GM21717 (cell line): Measurements from ENCODE around the gene KCNQ1.

ENCODE experiments used
- ATAC-seq: cut with Tn5 transposase; IDR thresholded peaks from one replicate; pipeline ENCODE4 v1.9.1; 2021; ENCODE audit warnings: mild to moderate bottlenecking, moderate library complexity; ENCODE audit not compliant: unreplicated experiment

The KCNQ1 gene

DNA sequence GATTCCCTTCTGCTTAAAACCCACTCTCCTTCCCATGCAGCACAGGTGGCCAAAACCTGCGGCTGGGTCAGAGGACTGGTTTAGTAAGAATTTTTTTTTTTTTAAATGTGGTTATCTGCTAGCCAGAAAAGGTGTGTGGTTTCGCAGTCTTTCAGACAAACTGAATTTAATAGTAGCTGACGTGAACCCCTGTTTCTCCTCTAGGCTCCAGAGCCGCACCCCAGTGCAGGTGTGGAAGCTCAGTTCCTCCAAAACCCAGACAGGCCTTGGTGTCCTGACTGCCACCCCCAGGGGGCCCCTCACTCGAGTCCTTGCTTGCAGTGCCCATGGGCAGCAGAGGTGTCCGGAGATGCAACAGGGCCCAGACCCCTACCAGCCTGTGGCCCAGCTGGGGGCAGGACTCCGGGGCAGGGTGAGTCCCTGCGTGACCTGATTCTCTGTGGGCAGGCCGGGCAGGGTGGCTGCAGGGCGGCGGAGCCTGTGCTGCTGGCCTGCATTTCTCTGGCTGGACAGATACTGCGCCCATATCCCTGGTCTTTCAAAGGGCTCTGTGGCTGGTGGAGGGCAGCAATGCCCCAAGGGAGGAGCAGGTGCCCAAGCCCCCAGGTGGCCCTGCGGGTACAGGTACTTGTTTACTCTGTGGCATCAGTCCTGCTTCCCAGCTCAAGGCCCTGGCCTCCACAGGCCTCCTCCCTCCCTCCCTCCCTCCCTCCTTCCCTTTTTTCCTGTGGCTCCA is 15.2 kb downstream of the KCNQ1 start:
- no peak for ATAC-seq

DNA sequence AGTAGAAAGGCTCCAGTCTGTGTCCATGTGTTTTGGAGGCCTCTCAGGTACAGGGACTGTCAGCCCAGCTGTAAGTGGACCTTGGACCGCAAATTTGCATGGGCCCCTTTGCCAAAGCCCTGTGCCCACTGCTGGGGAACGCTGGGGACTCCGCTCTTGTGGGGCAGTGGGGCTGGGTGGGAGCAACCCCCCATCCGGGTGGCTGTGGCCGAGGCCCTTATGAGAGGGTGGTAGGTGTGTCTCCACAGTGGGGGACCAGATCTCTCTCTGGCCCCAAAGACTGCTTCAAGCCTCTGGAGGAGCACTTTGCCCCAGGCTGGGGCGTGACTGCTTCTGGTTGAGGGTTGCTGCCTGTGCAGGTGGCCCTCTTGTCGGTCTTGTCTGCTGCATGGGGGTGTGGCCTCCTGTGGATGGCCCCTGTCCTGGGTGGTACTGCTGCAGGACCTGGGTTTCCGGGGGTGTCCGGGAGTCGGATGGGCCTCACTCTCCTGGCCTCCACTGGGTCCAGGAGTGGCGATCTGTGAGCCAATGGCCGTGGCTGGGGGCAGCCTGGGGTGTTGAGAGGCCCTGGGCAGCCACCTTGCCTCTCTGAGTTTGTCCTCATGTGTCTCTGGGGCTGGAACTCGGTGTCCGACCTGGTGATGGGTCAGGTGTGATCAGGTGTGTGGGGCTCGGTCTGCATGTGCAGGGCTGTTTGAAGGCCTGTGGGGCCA is 15.9 kb downstream of the KCNQ1 start:
- ATAC-seq = no peak

DNA sequence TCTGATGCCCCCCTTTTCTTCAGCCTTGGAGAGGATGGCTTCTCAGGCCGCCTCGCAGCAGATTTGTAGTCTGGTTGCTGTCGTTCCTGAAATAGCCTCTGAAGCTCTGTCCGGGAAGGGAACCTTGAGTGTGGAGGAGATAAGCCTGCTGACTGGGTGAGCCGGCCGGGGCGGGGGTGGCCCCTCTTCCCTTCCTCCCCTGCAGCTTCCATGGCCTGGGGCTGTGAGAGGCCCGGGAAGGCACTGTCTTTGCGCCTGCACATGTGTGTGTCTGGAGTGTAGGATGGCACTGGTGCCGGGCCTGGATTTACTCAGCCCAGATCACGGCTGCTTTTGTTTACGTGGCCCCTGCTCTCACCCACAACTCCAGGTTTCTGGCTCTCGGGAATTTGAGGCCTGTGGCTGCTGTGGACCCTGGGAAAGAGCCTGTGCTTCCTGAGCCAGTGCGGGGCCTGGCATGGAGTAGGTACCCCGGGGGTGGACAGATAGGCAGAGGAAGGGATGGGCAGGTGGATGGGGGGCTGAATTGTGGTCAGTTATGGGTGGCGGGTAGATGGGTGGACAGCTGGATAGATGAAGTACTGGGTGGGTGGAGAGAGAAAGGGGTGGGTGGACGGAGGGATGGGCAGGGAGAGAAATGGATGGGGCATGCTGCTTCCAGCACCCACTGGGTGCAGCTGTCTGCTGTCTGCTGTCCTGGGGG is 16.6 kb downstream of the KCNQ1 start:
- no peak for ATAC-seq

DNA sequence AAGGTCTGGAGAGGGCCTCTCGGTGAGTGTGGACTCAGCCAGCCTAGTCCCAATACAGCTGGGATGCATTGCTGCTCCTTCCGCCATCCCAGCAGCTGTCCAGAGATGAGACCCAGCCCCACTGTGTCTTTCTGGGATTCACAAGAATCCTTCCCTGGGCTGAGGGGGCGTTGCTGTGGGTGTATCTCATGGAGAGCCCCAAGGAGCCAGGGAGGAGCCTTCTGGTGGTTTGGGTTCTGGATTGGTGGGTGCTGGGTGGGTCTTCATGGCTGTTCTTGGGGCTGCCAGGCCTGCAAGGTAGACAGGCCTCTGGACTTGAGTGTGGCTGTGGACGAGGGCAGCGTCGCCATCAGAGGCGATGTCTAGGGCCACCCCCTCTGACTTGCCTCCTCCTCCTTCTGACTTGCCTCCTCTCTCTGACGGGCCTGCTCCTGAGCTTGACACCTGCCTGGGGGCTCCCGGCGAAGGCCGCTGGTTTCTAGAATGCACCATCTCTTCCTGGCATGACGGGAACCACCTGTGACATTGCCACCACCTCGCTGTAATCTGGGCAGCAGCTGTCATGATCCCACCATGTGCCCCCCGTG is 17.2 kb downstream of the KCNQ1 start:
- no peak for ATAC-seq

DNA sequence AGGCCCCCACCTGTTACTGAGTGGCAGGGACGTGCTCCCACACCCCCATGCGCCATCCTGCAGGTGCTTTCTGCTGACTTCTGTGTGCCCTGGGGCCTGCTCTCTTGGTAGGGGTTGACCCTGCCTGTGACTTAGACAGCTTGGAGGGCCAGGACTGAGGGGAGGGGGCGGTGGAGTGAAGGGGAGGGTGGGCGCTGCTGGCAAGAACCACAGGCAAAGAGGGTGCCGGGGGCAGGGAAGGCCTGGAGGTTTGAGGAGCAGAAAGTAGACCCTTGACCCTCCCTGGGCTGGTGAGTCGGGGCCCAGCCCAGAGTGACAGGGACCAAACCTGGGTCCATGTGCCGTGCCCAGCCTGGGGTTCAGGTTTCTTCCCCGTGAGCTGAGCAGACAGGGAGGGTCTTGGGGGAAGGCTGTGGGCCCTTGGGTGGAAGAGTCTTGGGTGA is 17.8 kb downstream of the KCNQ1 start:
- no peak for ATAC-seq

DNA sequence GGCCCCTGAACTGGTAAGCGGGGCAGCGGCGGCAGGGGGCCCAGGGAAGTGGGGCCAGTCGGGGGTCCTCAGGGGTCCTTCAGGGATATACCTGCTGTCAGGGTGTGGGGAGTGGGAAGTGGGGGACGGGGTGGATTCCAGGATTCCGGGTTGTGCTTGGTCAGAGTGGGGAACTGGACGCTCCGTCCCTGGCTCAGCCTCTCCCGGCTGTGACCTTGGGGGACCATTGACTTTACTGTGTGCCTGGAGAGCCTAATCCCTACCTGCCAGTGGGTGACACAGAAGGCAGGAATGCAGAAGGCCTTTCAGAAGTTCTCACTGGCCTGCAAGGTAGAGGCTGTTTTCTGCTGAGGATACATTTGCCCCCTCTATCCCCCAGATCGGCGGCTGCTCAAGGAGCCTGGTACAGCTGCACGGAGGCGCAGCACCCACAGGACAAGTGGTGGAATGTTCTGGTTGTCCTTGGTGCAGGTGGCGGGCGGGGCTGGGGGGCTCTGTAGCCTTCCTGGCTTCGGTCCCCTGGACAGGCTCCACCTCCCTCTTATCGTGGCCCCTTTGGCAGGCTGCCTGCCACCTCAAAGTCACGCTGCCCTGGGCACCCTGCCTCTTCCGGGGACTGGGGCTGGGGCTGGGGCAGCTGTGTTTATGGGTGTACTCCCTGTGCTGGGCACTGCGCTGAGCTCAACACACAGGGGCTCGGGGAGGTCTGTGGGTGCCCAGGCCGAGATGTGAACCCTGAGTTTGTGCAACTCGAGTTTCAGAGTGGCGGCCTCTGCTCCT is 18.4 kb downstream of the KCNQ1 start:
- ATAC-seq = no peak

DNA sequence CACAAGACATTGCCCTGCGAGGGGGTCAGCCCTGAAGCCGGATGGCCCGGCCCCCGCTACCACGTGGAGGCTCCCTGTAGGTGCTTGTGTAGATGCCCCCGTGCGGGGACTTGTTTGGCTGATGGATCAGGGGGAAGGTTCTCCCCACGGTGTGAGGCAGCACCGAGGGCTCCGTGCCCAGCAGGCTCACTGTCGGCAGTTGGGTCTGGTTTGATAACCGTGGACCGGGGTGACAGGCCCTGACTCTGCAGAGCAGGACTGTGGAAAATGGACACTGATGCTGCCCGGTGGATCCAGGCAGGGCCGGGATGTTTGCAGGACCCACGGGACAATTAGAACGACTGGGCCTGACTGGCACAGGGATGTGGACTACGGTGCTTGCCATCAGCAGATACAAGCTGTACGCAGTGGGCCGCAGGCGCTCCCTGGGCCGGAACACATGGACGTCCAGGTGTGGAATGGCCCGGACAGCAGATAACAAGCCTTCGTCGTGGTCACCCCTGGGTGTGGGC is 19.0 kb downstream of the KCNQ1 start:
- no peak for ATAC-seq

DNA sequence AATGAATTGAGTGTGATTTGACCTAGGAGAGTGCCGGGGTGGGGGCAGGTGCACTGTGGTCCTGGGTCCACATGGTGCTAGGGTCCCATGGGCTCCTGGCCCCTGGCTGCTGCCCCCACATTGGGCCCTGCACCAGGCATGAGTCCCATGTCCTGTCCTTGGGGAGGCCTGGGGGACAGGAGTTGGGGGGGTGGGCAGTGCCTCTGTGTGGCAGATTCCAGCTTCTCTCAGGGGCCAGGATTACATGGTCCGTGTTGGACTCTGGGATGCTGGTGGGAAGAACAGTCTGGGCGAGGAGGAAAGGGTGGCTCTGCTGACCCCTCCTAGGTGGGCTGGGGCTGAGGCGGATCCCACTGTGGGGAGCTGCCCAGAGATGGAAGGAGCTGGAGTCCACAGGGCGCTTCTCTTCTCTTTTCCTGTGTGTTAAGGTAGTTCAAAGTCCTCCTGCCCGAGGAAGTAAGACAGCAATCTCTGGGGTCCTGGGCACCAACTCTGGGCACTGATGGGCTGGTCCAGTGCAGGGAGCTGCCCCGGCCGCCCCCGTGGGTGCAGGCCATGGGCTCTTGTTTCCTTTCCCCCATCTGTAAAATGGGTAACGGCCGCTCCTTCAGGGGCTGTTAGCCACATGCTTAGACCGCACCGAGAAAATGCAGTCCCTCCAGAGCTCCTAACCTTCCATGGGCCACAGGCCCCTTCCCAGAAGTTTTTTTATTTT is 19.8 kb downstream of the KCNQ1 start:
- ATAC-seq = no peak

DNA sequence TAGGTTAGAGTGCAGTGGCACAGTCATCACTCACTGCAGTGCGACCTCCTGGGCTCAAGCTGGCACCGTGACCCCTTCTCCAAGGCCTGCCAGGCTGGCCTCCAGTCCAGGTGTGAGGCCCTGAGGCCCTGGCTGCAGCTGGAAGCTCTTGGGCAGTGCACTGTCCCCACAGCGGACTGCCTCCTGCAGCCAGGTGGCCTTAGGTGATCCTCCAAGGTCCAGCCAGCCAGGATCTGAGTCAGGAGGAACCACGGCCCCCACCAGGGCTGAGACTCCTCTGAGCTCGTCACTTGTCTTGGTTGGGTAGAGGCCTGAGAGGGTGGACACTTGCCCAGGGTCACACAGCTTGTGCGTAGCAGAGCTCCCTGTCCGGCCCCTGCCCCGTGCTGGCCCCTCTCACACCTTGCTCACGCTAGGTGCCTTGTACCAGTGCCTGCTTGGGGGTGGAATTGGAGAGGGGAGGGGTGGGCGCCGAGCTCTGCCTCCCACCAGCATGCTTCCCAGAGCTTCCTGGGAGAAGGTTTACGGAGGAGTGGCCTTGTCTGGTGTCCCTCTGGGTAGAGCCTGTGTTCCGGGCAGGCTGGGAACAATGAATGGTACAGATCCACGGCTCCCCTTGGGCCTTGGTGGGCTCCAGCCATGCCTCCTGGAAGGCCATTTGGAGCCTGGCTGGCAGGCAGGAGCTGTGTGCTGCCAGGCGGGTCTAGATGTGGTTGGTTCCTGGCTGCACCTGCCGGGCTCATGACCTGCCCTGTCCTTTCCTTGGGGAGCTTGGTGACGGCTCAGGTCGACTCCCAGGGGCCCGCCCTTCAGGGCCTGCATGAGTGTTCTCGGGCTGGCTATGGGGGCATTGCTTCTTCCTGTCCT is 20.6 kb downstream of the KCNQ1 start:
- ATAC-seq = no peak

DNA sequence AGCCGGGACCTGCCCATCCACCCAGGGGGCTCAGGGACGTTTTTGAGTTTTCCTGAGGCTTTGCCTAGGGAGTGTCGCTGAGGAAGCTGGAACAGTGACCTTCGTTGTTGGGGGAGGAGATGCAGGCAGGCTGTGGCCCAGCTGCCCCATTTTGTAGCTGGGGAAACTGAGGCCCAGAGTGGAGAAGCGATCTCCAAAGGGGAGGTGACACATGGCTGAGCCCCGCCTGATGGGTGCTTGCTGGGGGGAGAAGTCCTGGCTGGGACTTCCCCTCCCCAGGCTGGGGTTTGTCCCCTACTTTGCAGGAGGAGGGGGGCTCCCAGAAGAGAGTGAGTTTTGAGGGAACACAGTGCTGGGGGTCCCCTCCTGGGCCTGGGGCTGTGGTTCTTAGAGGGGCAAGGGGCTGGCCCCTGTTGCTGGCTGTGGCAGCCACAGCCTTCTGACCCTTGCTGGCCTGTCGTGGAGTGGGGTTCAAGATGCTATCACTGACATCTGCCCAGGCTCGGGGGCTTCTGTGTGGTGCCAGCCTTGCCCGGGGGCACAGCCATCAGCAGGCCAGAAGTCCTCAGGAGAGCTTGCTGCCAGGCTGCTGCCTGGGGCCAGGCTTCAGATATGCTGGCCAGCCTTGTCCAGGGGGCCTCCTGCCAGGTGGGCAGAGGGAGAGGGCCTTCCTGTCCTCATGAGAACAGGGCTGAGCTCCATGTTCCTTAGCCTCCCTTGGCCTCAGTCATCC is 21.4 kb downstream of the KCNQ1 start:
- ATAC-seq = no peak

DNA sequence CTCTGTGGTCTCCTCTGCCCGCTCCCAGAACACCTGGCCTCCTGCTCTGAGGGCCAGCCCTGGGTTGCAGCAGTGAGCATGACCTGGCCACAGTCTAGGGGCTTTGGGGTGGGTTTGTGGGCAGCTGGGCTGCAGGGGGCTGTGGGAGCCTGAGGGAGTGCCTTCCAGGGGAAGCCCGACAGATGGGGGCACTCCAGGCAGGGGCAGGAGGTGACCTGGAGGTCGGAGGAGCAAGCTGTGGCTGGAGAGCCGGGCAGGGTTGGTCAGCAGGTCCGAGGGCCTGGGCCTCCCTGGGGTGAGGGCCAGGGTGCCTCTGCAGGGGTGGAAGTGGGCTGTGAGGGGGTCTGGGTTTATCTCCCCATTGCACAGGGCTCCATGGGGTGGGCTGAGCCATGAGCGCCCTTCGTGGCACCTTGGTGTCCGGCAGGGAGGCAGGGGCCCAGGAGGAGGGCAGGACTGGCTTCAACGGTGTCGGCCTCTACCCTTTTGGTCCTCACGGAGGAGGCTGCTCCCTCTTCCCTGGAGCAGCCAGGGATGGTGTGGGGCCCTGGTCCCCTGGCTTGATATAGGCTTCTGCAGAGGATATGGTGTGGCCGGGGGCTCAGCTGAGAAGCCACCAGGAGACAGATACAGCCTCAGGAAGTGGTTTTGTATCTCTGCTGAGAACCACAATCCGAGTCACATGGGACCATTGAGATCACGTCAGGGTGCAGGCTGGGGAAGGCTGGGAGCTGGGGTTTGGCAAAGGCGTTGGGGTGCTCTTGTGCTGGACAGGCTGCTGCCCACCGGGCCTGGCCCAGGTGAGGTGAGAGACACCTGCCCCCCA is 22.3 kb downstream of the KCNQ1 start:
- no peak for ATAC-seq

DNA sequence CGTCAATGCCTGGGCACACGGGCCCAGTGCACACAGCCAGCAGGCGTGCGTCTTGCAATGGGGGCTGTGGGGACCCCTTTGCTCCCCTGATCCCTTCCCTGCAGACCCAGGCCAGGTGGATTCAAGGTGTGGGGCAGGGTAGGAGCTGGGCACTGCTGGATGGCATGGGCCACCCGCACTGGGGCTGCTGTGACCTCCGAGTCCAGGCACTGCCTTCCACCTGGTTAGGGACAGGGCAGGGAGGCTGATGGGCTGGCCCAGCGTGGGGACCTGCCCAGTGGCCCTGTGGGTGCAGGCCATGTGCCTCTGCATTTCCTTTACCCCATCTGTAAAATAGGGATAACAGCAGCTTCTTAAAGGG is 22.9 kb downstream of the KCNQ1 start:
- no peak for ATAC-seq

DNA sequence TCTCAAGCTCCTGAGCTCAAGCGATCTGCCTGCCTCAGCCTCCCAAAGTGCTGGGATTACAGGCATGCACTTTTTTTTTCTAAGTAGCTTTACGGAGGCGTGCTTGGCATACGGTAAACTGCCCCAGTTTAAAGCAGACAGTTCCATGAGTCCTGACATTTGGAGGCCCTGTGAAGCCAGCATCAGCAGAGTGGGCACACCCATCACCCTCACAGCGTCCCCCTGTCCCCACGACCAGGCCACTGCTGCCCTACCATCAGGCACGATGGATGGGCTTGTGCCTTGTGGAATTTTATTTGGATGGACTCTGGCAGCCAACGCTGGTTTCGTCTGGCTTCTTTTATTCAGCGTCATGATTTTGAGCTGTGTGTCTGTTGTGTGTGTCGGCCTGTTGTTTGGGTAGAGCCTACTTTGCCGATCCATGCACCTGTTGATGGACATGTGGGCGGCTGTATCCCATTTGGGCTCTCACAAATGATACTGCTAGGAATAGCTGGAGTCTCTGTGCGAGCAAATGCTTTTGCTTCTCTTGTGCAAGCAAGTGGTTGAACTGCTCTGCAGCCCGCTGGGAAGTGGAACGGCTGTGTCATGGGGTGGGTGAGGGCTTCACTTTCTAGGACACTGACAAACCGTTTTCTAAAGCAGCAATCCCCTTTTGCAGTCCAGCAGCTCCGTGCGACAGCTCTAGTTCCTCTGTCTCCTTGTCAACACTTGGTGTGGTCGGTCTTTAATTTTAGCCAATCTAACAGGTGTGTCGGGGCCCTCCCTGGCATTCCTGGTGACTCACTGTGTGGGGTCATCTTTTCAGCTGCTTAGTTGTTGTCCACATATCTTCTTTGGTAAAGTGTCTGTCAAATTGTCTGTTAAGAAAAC is 23.8 kb downstream of the KCNQ1 start:
- no peak for ATAC-seq

DNA sequence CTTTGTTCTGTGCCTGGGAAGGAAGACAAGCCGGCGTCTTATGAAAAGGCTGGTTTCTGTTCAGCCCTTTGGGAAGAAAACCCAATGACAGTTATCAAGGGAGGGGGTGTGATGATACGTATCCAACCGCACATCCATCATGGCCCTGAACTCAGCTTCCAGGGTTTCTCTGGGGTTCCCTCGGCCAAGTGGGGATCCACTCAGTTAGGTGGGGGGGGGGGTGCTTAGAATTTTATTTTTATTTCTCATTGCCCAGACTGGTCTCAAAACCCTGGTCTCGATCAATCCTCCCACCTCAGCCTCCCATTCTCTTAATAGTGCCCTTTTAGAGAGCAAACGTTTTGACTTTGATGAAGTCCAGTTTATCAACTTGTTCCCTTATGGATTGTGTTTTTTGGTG is 25.7 kb downstream of the KCNQ1 start:
- ATAC-seq = no peak

DNA sequence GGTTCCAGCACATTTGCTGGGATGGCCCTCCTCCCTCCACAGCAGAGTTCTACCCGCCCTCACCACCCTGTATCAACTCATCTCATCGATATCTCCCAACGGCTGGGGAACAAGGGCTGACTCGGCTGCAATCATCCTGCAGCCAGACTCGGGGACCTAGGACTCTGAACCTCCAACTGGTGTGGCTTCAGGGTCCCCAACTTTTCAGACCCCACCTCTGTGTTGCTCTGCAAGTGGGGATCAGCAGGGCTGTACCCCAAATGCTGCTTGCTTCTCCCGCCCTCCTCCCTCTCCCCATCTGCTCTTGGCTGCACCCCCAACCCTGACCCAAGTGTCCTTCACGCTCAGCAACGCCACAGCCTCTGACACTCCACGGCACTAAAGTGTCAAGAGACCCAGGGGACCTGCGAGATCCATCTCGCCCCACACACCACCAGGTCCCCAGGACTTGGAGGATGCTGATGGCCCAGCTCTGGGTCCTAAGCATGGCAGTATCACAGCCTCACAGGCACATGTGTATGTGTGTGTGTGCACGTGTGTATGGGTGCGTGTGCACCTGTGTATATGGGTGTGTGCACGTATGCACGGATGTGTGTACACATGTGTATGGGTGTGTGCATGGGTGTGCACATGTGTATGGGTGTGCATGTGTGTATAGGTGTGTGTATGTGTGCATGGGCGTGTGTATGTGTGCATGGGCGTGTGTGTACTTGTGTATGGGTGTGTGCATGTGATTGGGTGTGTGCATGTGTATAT is 26.4 kb downstream of the KCNQ1 start:
- no peak for ATAC-seq

DNA sequence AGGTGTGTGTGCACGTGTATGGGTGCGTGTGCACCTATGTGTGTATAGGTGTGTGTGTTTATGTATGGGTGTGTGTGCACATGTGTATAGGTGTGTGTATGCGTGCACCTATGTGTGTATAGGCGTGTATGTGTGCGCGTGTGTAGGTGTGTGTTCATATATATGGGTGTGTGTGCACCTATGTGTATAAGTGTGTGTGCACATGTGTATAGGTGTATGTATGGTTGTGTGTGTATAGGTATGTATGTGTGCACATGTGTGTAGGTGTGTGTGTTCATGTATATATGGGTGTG is 26.9 kb downstream of the KCNQ1 start:
- no peak for ATAC-seq
